Measurements from ENCODE around the gene LGR4. TPM values are rescaled to one million over a fixed set of nuclear protein-coding genes. Genes with fewer than 3 reads are reported as not detected.

LGR4 gene
- total and polyA plus RNA-seq, 2 of the 13 experiments (the other 11 are each of a cell fraction or from before 2014, with no cell fraction given), result 42.1 to 68.7 TPM

DNA sequence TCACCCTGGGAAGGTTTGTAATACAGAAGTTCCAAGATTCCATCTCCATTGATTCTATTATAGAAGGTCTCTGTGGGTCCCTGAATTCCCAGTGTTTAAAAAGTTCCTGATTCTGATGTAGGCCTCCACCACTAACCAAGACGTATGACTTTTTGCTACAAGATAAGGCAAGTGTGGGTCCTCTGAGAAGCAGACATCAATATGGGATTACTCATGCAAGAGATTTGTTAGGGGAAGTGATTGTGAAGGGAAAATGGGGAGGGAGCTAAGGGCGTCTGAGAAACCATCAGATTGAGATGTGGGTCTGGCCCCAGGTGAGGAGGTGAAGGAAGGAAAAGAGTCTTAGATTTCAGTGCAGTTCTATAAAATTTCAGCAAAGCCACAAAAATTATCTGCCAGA, 10.2 kb upstream of the LGR4 start:
- no peak overlapping the region for H2AFZ ChIP-seq (ENCODE audit: low read length)
- no peaks in the 10 kb centered on the region for H3K4me1 ChIP-seq (ENCODE audit: insufficient read depth, low read length)
- no peak for ATAC-seq
- H3K9ac ChIP-seq (ENCODE audit: insufficient read depth, low read depth, low read length), result no peak overlapping the region
- POLR2A ChIA-PET, result no interaction called here
- CTCF ChIA-PET (ENCODE audit: low intra/inter-chr PET ratio, low total read pairs), result no interaction called here
- FAIRE-seq, result no peak
- no peak for DNase-seq (ENCODE audit: low spot score)
- no peak overlapping the region for H3K4me2 ChIP-seq (ENCODE audit: low read depth, low read length)
- H4K20me1 ChIP-seq (ENCODE audit: insufficient read depth, low read length), result no peaks in the 10 kb centered on the region
- H3K79me2 ChIP-seq (ENCODE audit: insufficient read depth, low read length), result no peaks in the 10 kb centered on the region
- H3K27me3 ChIP-seq (ENCODE audit: control insufficient read depth in 1 of 2, insufficient read depth in 2 of 2, low read length in 2 of 2), result no peaks in the 10 kb centered on the region; a peak in 1 of 5 replicates
- no peaks in the 10 kb centered on the region for H3K36me3 ChIP-seq (replicated peaks in 1 of 2; ENCODE audit: control insufficient read depth in 1 of 2, insufficient read depth in 2 of 2, low read length in 2 of 2)
- no peak overlapping the region for H3K27ac ChIP-seq (ENCODE audit: extremely low read length, insufficient read depth, low read length)
- H3K4me3 ChIP-seq (replicated peaks in 1 of 3; ENCODE audit: insufficient read depth in 1 of 3, low read depth in 2 of 3, low read length in 3 of 3), result no peak overlapping the region
- in situ Hi-C loops (cut with HindIII; ENCODE audit: extremely low pct_ligation_motif_present, low pct_unique_long_range_greater_than_20kb), result loop anchor here (25.0 kb wide), 1 partner anchor 720 kb away; no protein-coding TSS in a partner anchor
- H3K9me3 ChIP-seq (ENCODE audit: low read length), result no peaks in the 10 kb centered on the region
- 96% methylated on average over 2 of the region's 2 CpGs for WGBS (ENCODE audit: low lambda C conversion rate)
- BruUV-seq (replicated peaks), result no TSS peak
- intact Hi-C loops (cut with micrococcal nuclease; ENCODE audit: unreplicated experiment), result no loop called here
- TF ChIP-seq BORCS8-MEF2B (CRISPR knock-in tag; IDR thresholded peaks at IDR 0.05) (no peak), PAWR (CRISPR knock-in tag; IDR thresholded peaks at IDR 0.05; ENCODE audit: borderline replicate concordance) (no peak), ZNF703 (CRISPR knock-in tag; IDR thresholded peaks at IDR 0.05; ENCODE audit: borderline replicate concordance) (no peak), MYNN (CRISPR knock-in tag; IDR thresholded peaks at IDR 0.05; ENCODE audit: low read depth) (no peak), PHB2 (IDR thresholded peaks at IDR 0.05; ENCODE audit: partially characterized antibody) (no peak), RAD51 (IDR thresholded peaks at IDR 0.05; ENCODE audit: borderline replicate concordance) (no peak), DMAP1 (CRISPR knock-in tag; IDR thresholded peaks at IDR 0.05) (no peak), ZNF75D (CRISPR knock-in tag; IDR thresholded peaks at IDR 0.05; ENCODE audit: borderline replicate concordance) (no peak)
- TF ChIP-seq, protein P1, sequence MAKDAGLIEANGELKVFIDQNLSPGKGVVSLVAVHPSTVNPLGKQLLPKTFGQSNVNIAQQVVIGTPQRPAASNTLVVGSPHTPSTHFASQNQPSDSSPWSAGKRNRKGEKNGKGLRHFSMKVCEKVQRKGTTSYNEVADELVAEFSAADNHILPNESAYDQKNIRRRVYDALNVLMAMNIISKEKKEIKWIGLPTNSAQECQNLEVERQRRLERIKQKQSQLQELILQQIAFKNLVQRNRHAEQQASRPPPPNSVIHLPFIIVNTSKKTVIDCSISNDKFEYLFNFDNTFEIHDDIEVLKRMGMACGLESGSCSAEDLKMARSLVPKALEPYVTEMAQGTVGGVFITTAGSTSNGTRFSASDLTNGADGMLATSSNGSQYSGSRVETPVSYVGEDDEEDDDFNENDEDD (CRISPR knock-in tag; IDR thresholded peaks at IDR 0.05; ENCODE audit: borderline replicate concordance), result no peak
- TF ChIP-seq, protein P2, sequence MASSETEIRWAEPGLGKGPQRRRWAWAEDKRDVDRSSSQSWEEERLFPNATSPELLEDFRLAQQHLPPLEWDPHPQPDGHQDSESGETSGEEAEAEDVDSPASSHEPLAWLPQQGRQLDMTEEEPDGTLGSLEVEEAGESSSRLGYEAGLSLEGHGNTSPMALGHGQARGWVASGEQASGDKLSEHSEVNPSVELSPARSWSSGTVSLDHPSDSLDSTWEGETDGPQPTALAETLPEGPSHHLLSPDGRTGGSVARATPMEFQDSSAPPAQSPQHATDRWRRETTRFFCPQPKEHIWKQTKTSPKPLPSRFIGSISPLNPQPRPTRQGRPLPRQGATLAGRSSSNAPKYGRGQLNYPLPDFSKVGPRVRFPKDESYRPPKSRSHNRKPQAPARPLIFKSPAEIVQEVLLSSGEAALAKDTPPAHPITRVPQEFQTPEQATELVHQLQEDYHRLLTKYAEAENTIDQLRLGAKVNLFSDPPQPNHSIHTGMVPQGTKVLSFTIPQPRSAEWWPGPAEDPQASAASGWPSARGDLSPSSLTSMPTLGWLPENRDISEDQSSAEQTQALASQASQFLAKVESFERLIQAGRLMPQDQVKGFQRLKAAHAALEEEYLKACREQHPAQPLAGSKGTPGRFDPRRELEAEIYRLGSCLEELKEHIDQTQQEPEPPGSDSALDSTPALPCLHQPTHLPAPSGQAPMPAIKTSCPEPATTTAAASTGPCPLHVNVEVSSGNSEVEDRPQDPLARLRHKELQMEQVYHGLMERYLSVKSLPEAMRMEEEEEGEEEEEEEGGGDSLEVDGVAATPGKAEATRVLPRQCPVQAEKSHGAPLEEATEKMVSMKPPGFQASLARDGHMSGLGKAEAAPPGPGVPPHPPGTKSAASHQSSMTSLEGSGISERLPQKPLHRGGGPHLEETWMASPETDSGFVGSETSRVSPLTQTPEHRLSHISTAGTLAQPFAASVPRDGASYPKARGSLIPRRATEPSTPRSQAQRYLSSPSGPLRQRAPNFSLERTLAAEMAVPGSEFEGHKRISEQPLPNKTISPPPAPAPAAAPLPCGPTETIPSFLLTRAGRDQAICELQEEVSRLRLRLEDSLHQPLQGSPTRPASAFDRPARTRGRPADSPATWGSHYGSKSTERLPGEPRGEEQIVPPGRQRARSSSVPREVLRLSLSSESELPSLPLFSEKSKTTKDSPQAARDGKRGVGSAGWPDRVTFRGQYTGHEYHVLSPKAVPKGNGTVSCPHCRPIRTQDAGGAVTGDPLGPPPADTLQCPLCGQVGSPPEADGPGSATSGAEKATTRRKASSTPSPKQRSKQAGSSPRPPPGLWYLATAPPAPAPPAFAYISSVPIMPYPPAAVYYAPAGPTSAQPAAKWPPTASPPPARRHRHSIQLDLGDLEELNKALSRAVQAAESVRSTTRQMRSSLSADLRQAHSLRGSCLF (CRISPR knock-in tag; IDR thresholded peaks at IDR 0.05; ENCODE audit: borderline replicate concordance), result no peak
- TF ChIP-seq, protein P3, sequence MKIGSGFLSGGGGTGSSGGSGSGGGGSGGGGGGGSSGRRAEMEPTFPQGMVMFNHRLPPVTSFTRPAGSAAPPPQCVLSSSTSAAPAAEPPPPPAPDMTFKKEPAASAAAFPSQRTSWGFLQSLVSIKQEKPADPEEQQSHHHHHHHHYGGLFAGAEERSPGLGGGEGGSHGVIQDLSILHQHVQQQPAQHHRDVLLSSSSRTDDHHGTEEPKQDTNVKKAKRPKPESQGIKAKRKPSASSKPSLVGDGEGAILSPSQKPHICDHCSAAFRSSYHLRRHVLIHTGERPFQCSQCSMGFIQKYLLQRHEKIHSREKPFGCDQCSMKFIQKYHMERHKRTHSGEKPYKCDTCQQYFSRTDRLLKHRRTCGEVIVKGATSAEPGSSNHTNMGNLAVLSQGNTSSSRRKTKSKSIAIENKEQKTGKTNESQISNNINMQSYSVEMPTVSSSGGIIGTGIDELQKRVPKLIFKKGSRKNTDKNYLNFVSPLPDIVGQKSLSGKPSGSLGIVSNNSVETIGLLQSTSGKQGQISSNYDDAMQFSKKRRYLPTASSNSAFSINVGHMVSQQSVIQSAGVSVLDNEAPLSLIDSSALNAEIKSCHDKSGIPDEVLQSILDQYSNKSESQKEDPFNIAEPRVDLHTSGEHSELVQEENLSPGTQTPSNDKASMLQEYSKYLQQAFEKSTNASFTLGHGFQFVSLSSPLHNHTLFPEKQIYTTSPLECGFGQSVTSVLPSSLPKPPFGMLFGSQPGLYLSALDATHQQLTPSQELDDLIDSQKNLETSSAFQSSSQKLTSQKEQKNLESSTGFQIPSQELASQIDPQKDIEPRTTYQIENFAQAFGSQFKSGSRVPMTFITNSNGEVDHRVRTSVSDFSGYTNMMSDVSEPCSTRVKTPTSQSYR (CRISPR knock-in tag; IDR thresholded peaks at IDR 0.05; ENCODE audit: borderline replicate concordance), result no peak
- TF ChIP-seq, protein P4, sequence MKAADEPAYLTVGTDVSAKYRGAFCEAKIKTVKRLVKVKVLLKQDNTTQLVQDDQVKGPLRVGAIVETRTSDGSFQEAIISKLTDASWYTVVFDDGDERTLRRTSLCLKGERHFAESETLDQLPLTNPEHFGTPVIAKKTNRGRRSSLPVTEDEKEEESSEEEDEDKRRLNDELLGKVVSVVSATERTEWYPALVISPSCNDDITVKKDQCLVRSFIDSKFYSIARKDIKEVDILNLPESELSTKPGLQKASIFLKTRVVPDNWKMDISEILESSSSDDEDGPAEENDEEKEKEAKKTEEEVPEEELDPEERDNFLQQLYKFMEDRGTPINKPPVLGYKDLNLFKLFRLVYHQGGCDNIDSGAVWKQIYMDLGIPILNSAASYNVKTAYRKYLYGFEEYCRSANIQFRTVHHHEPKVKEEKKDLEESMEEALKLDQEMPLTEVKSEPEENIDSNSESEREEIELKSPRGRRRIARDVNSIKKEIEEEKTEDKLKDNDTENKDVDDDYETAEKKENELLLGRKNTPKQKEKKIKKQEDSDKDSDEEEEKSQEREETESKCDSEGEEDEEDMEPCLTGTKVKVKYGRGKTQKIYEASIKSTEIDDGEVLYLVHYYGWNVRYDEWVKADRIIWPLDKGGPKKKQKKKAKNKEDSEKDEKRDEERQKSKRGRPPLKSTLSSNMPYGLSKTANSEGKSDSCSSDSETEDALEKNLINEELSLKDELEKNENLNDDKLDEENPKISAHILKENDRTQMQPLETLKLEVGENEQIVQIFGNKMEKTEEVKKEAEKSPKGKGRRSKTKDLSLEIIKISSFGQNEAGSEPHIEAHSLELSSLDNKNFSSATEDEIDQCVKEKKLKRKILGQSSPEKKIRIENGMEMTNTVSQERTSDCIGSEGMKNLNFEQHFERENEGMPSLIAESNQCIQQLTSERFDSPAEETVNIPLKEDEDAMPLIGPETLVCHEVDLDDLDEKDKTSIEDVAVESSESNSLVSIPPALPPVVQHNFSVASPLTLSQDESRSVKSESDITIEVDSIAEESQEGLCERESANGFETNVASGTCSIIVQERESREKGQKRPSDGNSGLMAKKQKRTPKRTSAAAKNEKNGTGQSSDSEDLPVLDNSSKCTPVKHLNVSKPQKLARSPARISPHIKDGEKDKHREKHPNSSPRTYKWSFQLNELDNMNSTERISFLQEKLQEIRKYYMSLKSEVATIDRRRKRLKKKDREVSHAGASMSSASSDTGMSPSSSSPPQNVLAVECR (CRISPR knock-in tag; IDR thresholded peaks at IDR 0.05; ENCODE audit: borderline replicate concordance), result no peak

All from HepG2 (cell line).